NCI-H345 treated with DMSO at 0.1 percent for 48 hours (cell line): ENCODE results near the gene NME7.

Source experiments
- DNase-seq: peaks from one replicate; lab custom pipeline; 2025; ENCODE audit not compliant: unreplicated experiment; lab: John Stamatoyannopoulos, UW

The NME7 gene

GRCh38 chr1:169108863-169109560 lies 258.6 kb downstream of the NME7 start:
- peak; percentile 15 for DNase-seq

- no peak for DNase-seq
These were observed 259.4 kb downstream of the NME7 start for GRCh38 chr1:169108223-169108622.

- DNase-seq, result no peak
These were observed 259.9 kb downstream of the NME7 start for GRCh38 chr1:169107603-169108208.

- no peak for DNase-seq
These were observed 260.5 kb downstream of the NME7 start for GRCh38 chr1:169106921-169107602.

GRCh38 chr1:169106095-169106920 lies 261.3 kb downstream of the NME7 start, which contains the start of gene ATP1B1:
TSS of gene ATP1B1 (plus strand) at chr1:169106690. CDS start at chr1:169106830, 140 bp downstream.
- DNase-seq, result peak; percentile 87

- DNase-seq, result no peak
These were observed 262.0 kb downstream of the NME7 start for GRCh38 chr1:169105434-169106094.

GRCh38 chr1:169105087-169105433 lies 262.5 kb downstream of the NME7 start:
- DNase-seq, result peak; percentile 41

- peak; percentile 83 for DNase-seq
These were observed 264.1 kb downstream of the NME7 start for GRCh38 chr1:169103480-169103893.

- DNase-seq, result no peak
These were observed 264.6 kb downstream of the NME7 start for GRCh38 chr1:169103002-169103401.

GRCh38 chr1:169102567-169102966 lies 265.0 kb downstream of the NME7 start:
- peak; percentile 94 for DNase-seq

GRCh38 chr1:169100651-169101088 lies 266.9 kb downstream of the NME7 start:
- no peak for DNase-seq

GRCh38 chr1:169100208-169100607 lies 267.4 kb downstream of the NME7 start:
- no peak for DNase-seq

GRCh38 chr1:169099561-169099960 lies 268.0 kb downstream of the NME7 start:
- no peak for DNase-seq

GRCh38 chr1:169098380-169098779 lies 269.2 kb downstream of the NME7 start:
- no peak for DNase-seq

- no peak for DNase-seq
These were observed 272.6 kb downstream of the NME7 start for GRCh38 chr1:169094897-169095569.

GRCh38 chr1:169092399-169092798 lies 275.2 kb downstream of the NME7 start:
- DNase-seq, result no peak

GRCh38 chr1:169091480-169091941 lies 276.1 kb downstream of the NME7 start:
- no peak for DNase-seq

GRCh38 chr1:169090900-169091311 lies 276.7 kb downstream of the NME7 start:
- DNase-seq, result no peak

GRCh38 chr1:169090308-169090899 lies 277.2 kb downstream of the NME7 start:
- no peak for DNase-seq

- DNase-seq, result no peak
These were observed 277.8 kb downstream of the NME7 start for GRCh38 chr1:169089776-169090175.
